ENCODE data around the gene ALMS1.
"Not testable (repeated sequence)": the region's sequence is repeated elsewhere in the genome, so short reads cannot be mapped to it uniquely, and the experiment has no call there.

Gene ALMS1

GRCh38 chr2:73624036-73624435, 238.4 kb downstream of the ALMS1 start:
- H2BK120ac ChIP-seq (ENCODE audit: low read depth, low read length); DNase-seq (ENCODE audit: low spot score); H3K23ac ChIP-seq (ENCODE audit: low read depth, low read length, poor library complexity); H2BK12ac ChIP-seq (ENCODE audit: low read length); H2AFZ ChIP-seq (ENCODE audit: low read length); H3K4me1 ChIP-seq (ENCODE audit: control insufficient read depth in 2 of 2, insufficient read depth in 1 of 2, low read depth in 1 of 2, low read length in 2 of 2); H4K8ac ChIP-seq (ENCODE audit: low read depth, low read length); H3K27ac ChIP-seq (replicated peaks; ENCODE audit: low read length); H3K18ac ChIP-seq (ENCODE audit: low read length); H3K14ac ChIP-seq (ENCODE audit: low read length); H3K4me2 ChIP-seq (ENCODE audit: insufficient read depth, low read length, poor library complexity, severe bottlenecking); H3K4me3 ChIP-seq (ENCODE audit: low read length in 2 of 2); H3K79me1 ChIP-seq (ENCODE audit: low read depth, low read length); H3K9ac ChIP-seq (ENCODE audit: low read depth, low read length, poor library complexity); H3K27me3 ChIP-seq (ENCODE audit: control insufficient read depth in 3 of 3, insufficient read depth in 3 of 3, low read depth in 1 of 3, low read length in 3 of 3); H2AK5ac ChIP-seq (ENCODE audit: low read depth, low read length); H2BK5ac ChIP-seq (ENCODE audit: low read length); H2BK15ac ChIP-seq (ENCODE audit: low read length); H3K4ac ChIP-seq (ENCODE audit: low read length); H3K36me3 ChIP-seq (replicated peaks in 1 of 2; ENCODE audit: control insufficient read depth in 2 of 2, insufficient read depth in 2 of 2, low read length in 2 of 2); H4K91ac ChIP-seq (ENCODE audit: low read depth, low read length, poor library complexity); H3K9me3 ChIP-seq (replicated peaks in 1 of 2; ENCODE audit: control insufficient read depth in 2 of 2, insufficient read depth in 1 of 2, low read depth in 1 of 2, low read length in 2 of 2): not testable (repeated sequence)

- DNase-seq (ENCODE audit: low spot score); H3K79me1 ChIP-seq (ENCODE audit: low read depth, low read length): not testable (repeated sequence)
- no CpG with 5 or more reads among the region's 9 CpGs for WGBS, 2 donors (ENCODE audit: extremely low coverage in 2 of 2, insufficient read length in 2 of 2, insufficient replicate concordance in 1 of 2)
Observed at GRCh38 chr2:73624625-73625024, 239.0 kb downstream of the ALMS1 start.

GRCh38 chr2:73626237-73626636, 240.6 kb downstream of the ALMS1 start:
- H2BK15ac ChIP-seq (ENCODE audit: low read length); H2BK12ac ChIP-seq (ENCODE audit: low read length); H3K4me3 ChIP-seq (ENCODE audit: low read length in 2 of 2); H3K9me3 ChIP-seq (replicated peaks in 1 of 2; ENCODE audit: control insufficient read depth in 2 of 2, insufficient read depth in 1 of 2, low read depth in 1 of 2, low read length in 2 of 2); H3K18ac ChIP-seq (ENCODE audit: low read length); H3K4me2 ChIP-seq (ENCODE audit: insufficient read depth, low read length, poor library complexity, severe bottlenecking); DNase-seq (ENCODE audit: low spot score); H3K4ac ChIP-seq (ENCODE audit: low read length); H2AK5ac ChIP-seq (ENCODE audit: low read depth, low read length); H3K27ac ChIP-seq (replicated peaks; ENCODE audit: low read length); H3K23ac ChIP-seq (ENCODE audit: low read depth, low read length, poor library complexity); H2BK120ac ChIP-seq (ENCODE audit: low read depth, low read length); H3K27me3 ChIP-seq (ENCODE audit: control insufficient read depth in 3 of 3, insufficient read depth in 3 of 3, low read depth in 1 of 3, low read length in 3 of 3); H3K9ac ChIP-seq (ENCODE audit: low read depth, low read length, poor library complexity); H4K8ac ChIP-seq (ENCODE audit: low read depth, low read length); H2AFZ ChIP-seq (ENCODE audit: low read length); H2BK5ac ChIP-seq (ENCODE audit: low read length); H3K79me1 ChIP-seq (ENCODE audit: low read depth, low read length); H4K91ac ChIP-seq (ENCODE audit: low read depth, low read length, poor library complexity); H3K36me3 ChIP-seq (replicated peaks in 1 of 2; ENCODE audit: control insufficient read depth in 2 of 2, insufficient read depth in 2 of 2, low read length in 2 of 2); H3K14ac ChIP-seq (ENCODE audit: low read length); H3K4me1 ChIP-seq (ENCODE audit: control insufficient read depth in 2 of 2, insufficient read depth in 1 of 2, low read depth in 1 of 2, low read length in 2 of 2): not testable (repeated sequence)
- WGBS, 2 donors (ENCODE audit: extremely low coverage in 2 of 2, insufficient read length in 2 of 2, insufficient replicate concordance in 1 of 2) = no CpG with 5 or more reads among the region's 5 CpGs

More at GRCh38 chr2:73624625-73625024, 239.0 kb downstream of the ALMS1 start:
- H2BK15ac ChIP-seq (ENCODE audit: low read length); H3K36me3 ChIP-seq (replicated peaks in 1 of 2; ENCODE audit: control insufficient read depth in 2 of 2, insufficient read depth in 2 of 2, low read length in 2 of 2); H2AFZ ChIP-seq (ENCODE audit: low read length); H3K4ac ChIP-seq (ENCODE audit: low read length); H3K18ac ChIP-seq (ENCODE audit: low read length); H2AK5ac ChIP-seq (ENCODE audit: low read depth, low read length); H3K4me1 ChIP-seq (ENCODE audit: control insufficient read depth in 2 of 2, insufficient read depth in 1 of 2, low read depth in 1 of 2, low read length in 2 of 2); H4K91ac ChIP-seq (ENCODE audit: low read depth, low read length, poor library complexity); H3K14ac ChIP-seq (ENCODE audit: low read length); H3K9me3 ChIP-seq (replicated peaks in 1 of 2; ENCODE audit: control insufficient read depth in 2 of 2, insufficient read depth in 1 of 2, low read depth in 1 of 2, low read length in 2 of 2); H3K4me2 ChIP-seq (ENCODE audit: insufficient read depth, low read length, poor library complexity, severe bottlenecking); H4K8ac ChIP-seq (ENCODE audit: low read depth, low read length); H2BK120ac ChIP-seq (ENCODE audit: low read depth, low read length); H3K4me3 ChIP-seq (ENCODE audit: low read length in 2 of 2); H2BK12ac ChIP-seq (ENCODE audit: low read length); H3K27me3 ChIP-seq (ENCODE audit: control insufficient read depth in 3 of 3, insufficient read depth in 3 of 3, low read depth in 1 of 3, low read length in 3 of 3); H3K27ac ChIP-seq (replicated peaks; ENCODE audit: low read length); H3K23ac ChIP-seq (ENCODE audit: low read depth, low read length, poor library complexity); H3K9ac ChIP-seq (ENCODE audit: low read depth, low read length, poor library complexity); H2BK5ac ChIP-seq (ENCODE audit: low read length): not testable (repeated sequence)

GRCh38 chr2:73628493-73628892, 242.9 kb downstream of the ALMS1 start:
- H3K23ac ChIP-seq (ENCODE audit: low read depth, low read length, poor library complexity); H2AK5ac ChIP-seq (ENCODE audit: low read depth, low read length); H2AFZ ChIP-seq (ENCODE audit: low read length); H3K9ac ChIP-seq (ENCODE audit: low read depth, low read length, poor library complexity); H3K27ac ChIP-seq (replicated peaks; ENCODE audit: low read length); H3K18ac ChIP-seq (ENCODE audit: low read length); H3K4me1 ChIP-seq (ENCODE audit: control insufficient read depth in 2 of 2, insufficient read depth in 1 of 2, low read depth in 1 of 2, low read length in 2 of 2); H4K91ac ChIP-seq (ENCODE audit: low read depth, low read length, poor library complexity); DNase-seq (ENCODE audit: low spot score); H4K8ac ChIP-seq (ENCODE audit: low read depth, low read length); H3K4me2 ChIP-seq (ENCODE audit: insufficient read depth, low read length, poor library complexity, severe bottlenecking); H2BK15ac ChIP-seq (ENCODE audit: low read length); H3K4me3 ChIP-seq (ENCODE audit: low read length in 2 of 2); H3K9me3 ChIP-seq (replicated peaks in 1 of 2; ENCODE audit: control insufficient read depth in 2 of 2, insufficient read depth in 1 of 2, low read depth in 1 of 2, low read length in 2 of 2); H3K36me3 ChIP-seq (replicated peaks in 1 of 2; ENCODE audit: control insufficient read depth in 2 of 2, insufficient read depth in 2 of 2, low read length in 2 of 2); H3K4ac ChIP-seq (ENCODE audit: low read length); H3K14ac ChIP-seq (ENCODE audit: low read length); H2BK120ac ChIP-seq (ENCODE audit: low read depth, low read length); H3K79me1 ChIP-seq (ENCODE audit: low read depth, low read length); H2BK12ac ChIP-seq (ENCODE audit: low read length); H3K27me3 ChIP-seq (ENCODE audit: control insufficient read depth in 3 of 3, insufficient read depth in 3 of 3, low read depth in 1 of 3, low read length in 3 of 3); H2BK5ac ChIP-seq (ENCODE audit: low read length): not testable (repeated sequence)
- no CpG with 5 or more reads among the region's 2 CpGs for WGBS, 2 donors (ENCODE audit: extremely low coverage in 2 of 2, insufficient read length in 2 of 2, insufficient replicate concordance in 1 of 2)

All from neuronal stem cell (in vitro differentiated cells).